OCI-LY1 (cell line): ENCODE results near the gene NFIA.

Experiments
- H2AFZ ChIP-seq: fragments of 200-600 bp; sonication (generic), shearing (Covaris generic); 2 replicates; pipeline ENCODE4 v1.6.0; 2014; ENCODE audit warnings: antibody characterized with exemption, mild to moderate bottlenecking, low read length
- H3F3A ChIP-seq: fragments of 200-600 bp; sonication (generic), shearing (Covaris generic); 2 replicates; pipeline ENCODE4 v1.6.0; 2014; ENCODE audit warnings: mild to moderate bottlenecking, antibody characterized with exemption, low read length, moderate library complexity; ENCODE audit not compliant: insufficient read depth
- H3K27ac ChIP-seq: fragments of 200-600 bp; sonication (generic); 2 replicates; pipeline ENCODE4 v1.5.1; 2014; ENCODE audit warnings: low read length, mixed run types, mild to moderate bottlenecking, low read depth; ENCODE audit not compliant: poor library complexity, severe bottlenecking
- H3K27me3 ChIP-seq: fragments of 200-600 bp; sonication (generic); 2 replicates; pipeline ENCODE4 v1.6.0; 2014; ENCODE audit warnings: antibody characterized with exemption, mild to moderate bottlenecking, low read length, moderate library complexity; ENCODE audit not compliant: insufficient read depth
- H3K36me3 ChIP-seq: fragments of 200-600 bp; sonication (generic); 2 replicates; pipeline ENCODE4 v1.6.1; 2014; ENCODE audit warnings: mild to moderate bottlenecking, antibody characterized with exemption, low read length, moderate library complexity, mixed read lengths; ENCODE audit not compliant: insufficient read depth
- H3K4me1 ChIP-seq: fragments of 200-600 bp; sonication (generic); 2 replicates; pipeline ENCODE4 v1.5.1; 2014; ENCODE audit warnings: mild to moderate bottlenecking, low read length, moderate library complexity; ENCODE audit not compliant: insufficient read depth, severe bottlenecking
- H3K4me2 ChIP-seq: fragments of 200-600 bp; sonication (generic), shearing (Covaris generic); 2 replicates; pipeline ENCODE4 v1.6.1; 2014; ENCODE audit warnings: low read length
- H3K4me3 ChIP-seq: fragments of 200-600 bp; sonication (generic); 2 replicates; pipeline ENCODE4 v1.5.1; 2014; ENCODE audit warnings: low read length, low read depth, mild to moderate bottlenecking, mixed read lengths; ENCODE audit not compliant: poor library complexity, severe bottlenecking
- H3K79me2 ChIP-seq: fragments of 200-600 bp; shearing (Covaris generic); 2 replicates; pipeline ENCODE4 v1.6.1; 2016; ENCODE audit warnings: mixed run types, low read length, mixed read lengths; ENCODE audit not compliant: insufficient read depth
- H3K9ac ChIP-seq: fragments of 200-600 bp; sonication (generic), shearing (Covaris generic); 2 replicates; pipeline ENCODE4 v1.6.1; 2014; ENCODE audit warnings: mild to moderate bottlenecking, low read length, mixed read lengths
- H3K9me2 ChIP-seq: fragments of 200-600 bp; sonication (generic), shearing (Covaris generic); 2 replicates; pipeline ENCODE4 v1.6.1; 2014; ENCODE audit warnings: low read depth, mild to moderate bottlenecking, low read length, mixed read lengths
- H3K9me3 ChIP-seq: fragments of 200-600 bp; shearing (Covaris generic); 2 replicates; pipeline ENCODE4 v1.6.1; 2014; ENCODE audit warnings: low read length, mixed read lengths
- H4K20me1 ChIP-seq: fragments of 200-600 bp; sonication (generic), shearing (Covaris generic); 2 replicates; pipeline ENCODE4 v1.6.0; 2016; ENCODE audit warnings: mild to moderate bottlenecking, low read length; ENCODE audit not compliant: insufficient read depth
- EZH2 ChIP-seq: fragments of 200-600 bp; sonication (generic), shearing (Covaris generic); IDR thresholded peaks from 2 replicates; pipeline ENCODE4 v1.8.0; 2017; ENCODE audit warnings: borderline replicate concordance, mixed run types, mild to moderate bottlenecking, antibody characterized with exemption, low read length, moderate library complexity, mixed read lengths
- TF ChIP-seq, protein P1 (sequence below): fragments of 200-600 bp; sonication (generic), shearing (Covaris generic); IDR thresholded peaks from 2 replicates; pipeline ENCODE4 v1.5.1; 2017; ENCODE audit warnings: mild to moderate bottlenecking, antibody characterized with exemption, low read length, moderate library complexity, mixed read lengths

The NFIA gene

DNA sequence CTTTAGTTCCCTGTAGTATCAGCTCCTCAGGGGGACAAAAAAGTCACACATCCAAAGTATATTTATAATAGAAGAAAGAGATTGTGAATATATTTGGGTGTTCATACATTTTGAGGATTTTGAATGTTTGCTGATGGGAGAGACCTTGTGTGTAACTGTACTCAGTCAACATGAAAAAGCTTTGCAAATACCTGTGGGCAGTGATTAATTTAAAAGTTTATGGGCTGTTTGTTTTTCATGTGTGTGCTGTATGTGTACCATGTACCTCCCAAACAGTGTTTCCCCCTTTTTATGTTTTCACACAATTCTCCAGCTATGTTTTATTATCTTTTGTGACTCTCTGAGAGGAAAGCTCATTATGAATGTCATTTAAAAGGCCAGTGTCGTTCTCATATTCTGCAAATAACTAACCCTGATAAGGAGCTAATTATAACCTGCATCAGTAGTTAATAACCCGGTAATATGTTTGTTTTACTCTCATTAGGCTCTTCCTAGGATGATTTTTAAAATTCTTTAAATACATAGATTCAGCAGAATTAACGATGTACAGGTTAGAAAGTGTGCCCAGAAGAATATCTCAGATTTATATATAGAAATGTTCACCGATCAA is 271.5 kb downstream of the NFIA start:
- H3K4me2 ChIP-seq, result no peak overlapping the region
- TF ChIP-seq EZH2, result no peak
- H3K27ac ChIP-seq, result no peak overlapping the region

DNA sequence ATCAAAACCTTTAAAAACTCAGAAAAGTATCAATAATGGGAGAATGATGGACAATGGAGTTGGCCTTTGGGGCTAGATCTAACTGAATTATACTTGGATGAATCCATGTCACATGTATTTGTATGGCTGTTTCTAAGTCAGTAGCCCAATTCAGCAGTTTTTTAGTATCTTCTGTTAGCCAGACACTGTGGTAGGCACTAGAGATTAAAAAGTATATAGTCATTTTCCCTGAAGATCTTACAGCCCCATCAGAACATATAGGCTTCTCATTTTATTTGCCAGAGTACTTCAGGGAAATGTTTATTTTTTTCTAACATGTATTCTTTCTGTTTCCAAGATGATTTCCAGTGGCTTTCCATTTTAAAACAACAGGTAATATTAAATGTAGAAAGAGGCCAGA is 273.7 kb downstream of the NFIA start:
- Histone ChIP-seq H3K79me2 (no peaks in the 10 kb centered on the region), H3F3A (no peaks in the 10 kb centered on the region), H3K27ac (no peak overlapping the region), H2AFZ (no peak overlapping the region), H3K9me3 (no peaks in the 10 kb centered on the region), H3K4me2 (no peak overlapping the region), H3K36me3 (peaks cover 16% of the 10 kb centered on the region), H3K4me1 (no peaks in the 10 kb centered on the region), H3K9me2 (no peaks in the 10 kb centered on the region), H3K27me3 (no peaks in the 10 kb centered on the region), H4K20me1 (no peaks in the 10 kb centered on the region), H3K4me3 (no peak overlapping the region), H3K9ac (no peak overlapping the region)
- no peak for TF ChIP-seq EZH2
- TF ChIP-seq, protein P1, sequence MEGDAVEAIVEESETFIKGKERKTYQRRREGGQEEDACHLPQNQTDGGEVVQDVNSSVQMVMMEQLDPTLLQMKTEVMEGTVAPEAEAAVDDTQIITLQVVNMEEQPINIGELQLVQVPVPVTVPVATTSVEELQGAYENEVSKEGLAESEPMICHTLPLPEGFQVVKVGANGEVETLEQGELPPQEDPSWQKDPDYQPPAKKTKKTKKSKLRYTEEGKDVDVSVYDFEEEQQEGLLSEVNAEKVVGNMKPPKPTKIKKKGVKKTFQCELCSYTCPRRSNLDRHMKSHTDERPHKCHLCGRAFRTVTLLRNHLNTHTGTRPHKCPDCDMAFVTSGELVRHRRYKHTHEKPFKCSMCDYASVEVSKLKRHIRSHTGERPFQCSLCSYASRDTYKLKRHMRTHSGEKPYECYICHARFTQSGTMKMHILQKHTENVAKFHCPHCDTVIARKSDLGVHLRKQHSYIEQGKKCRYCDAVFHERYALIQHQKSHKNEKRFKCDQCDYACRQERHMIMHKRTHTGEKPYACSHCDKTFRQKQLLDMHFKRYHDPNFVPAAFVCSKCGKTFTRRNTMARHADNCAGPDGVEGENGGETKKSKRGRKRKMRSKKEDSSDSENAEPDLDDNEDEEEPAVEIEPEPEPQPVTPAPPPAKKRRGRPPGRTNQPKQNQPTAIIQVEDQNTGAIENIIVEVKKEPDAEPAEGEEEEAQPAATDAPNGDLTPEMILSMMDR, result no peak

More for the DNA sequence above, 271.5 kb downstream of the NFIA start:
- Histone ChIP-seq H3F3A (no peaks in the 10 kb centered on the region), H3K79me2 (no peaks in the 10 kb centered on the region), H3K9ac (no peak overlapping the region), H3K4me1 (no peaks in the 10 kb centered on the region), H3K9me3 (no peaks in the 10 kb centered on the region), H2AFZ (no peak overlapping the region), H3K4me3 (no peak overlapping the region), H3K27me3 (no peaks in the 10 kb centered on the region), H3K9me2 (no peaks in the 10 kb centered on the region), H3K36me3 (peaks cover 8% of the 10 kb centered on the region), H4K20me1 (no peaks in the 10 kb centered on the region)

DNA sequence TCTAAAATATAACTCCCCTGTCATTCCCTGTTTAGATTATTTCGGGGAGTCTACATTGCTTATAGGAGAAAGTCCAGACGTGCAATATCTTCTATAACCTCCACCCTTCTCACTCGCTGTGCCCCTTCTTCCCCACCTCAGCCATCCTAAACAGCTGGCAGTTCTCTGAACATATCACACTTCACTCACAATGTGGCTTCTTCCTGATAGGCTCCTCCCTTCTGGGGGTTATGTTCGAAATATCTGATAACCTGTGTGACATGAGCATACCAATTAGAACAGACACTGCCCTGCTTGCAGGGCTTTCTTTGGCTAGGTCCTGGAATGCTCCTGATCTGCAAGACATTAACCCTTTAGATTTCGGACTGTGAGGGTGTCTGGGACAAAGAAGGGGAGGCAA is 274.6 kb downstream of the NFIA start:
- no peaks in the 10 kb centered on the region for H3K9me2 ChIP-seq

More for the DNA sequence above, 274.6 kb downstream of the NFIA start:
- TF ChIP-seq, protein P1, result no peak
- TF ChIP-seq EZH2, result no peak
- H3K9ac ChIP-seq, result no peak overlapping the region
- no peaks in the 10 kb centered on the region for H3K4me1 ChIP-seq
- peaks cover 22% of the 10 kb centered on the region for H3K36me3 ChIP-seq
- H4K20me1 ChIP-seq, result no peaks in the 10 kb centered on the region
- H3K4me3 ChIP-seq, result no peak overlapping the region
- H3F3A ChIP-seq, result no peaks in the 10 kb centered on the region
- no peak overlapping the region for H3K4me2 ChIP-seq
- no peak overlapping the region for H3K27ac ChIP-seq
- H3K27me3 ChIP-seq, result no peaks in the 10 kb centered on the region
- H2AFZ ChIP-seq, result no peak overlapping the region
- H3K79me2 ChIP-seq, result no peaks in the 10 kb centered on the region
- no peaks in the 10 kb centered on the region for H3K9me3 ChIP-seq
